Parathyroid adenoma (tissue), 2 donors: ENCODE results near the gene ZNF385C.

ENCODE experiments used
- H2AFZ ChIP-seq: fragments of 300-600 bp; sonication (generic); one replicate; pipeline ENCODE4 v1.7.0; 2017; ENCODE audit warnings: antibody characterized with exemption, mild to moderate bottlenecking
- H3K27ac ChIP-seq: fragments of 300-600 bp; sonication (generic); one replicate; pipeline ENCODE4 v1.7.0; 2017
- H3K27me3 ChIP-seq: fragments of 300-600 bp; sonication (generic); one replicate; pipeline ENCODE4 v1.7.0; 2017; ENCODE audit warnings: low read length; ENCODE audit not compliant: control insufficient read depth, insufficient read depth
- H3K36me3 ChIP-seq: fragments of 300-600 bp; sonication (generic); one replicate; pipeline ENCODE4 v1.7.0; 2017; ENCODE audit warnings: low read length; ENCODE audit not compliant: control insufficient read depth, insufficient read depth
- H3K4me1 ChIP-seq: fragments of 300-600 bp; sonication (generic); one replicate; pipeline ENCODE4 v1.7.0; 2017; ENCODE audit warnings: control low read depth
- H3K4me2 ChIP-seq: fragments of 300-600 bp; sonication (generic); one replicate; pipeline ENCODE4 v1.7.0; 2017; ENCODE audit warnings: low read length
- H3K4me3 ChIP-seq: fragments of 300-600 bp; sonication (generic); one replicate; pipeline ENCODE4 v1.7.0; 2017; ENCODE audit warnings: low read depth, low read length
- H3K79me2 ChIP-seq: fragments of 300-600 bp; sonication (generic); one replicate; pipeline ENCODE4 v1.7.0; 2017; ENCODE audit warnings: control low read depth
- H3K9ac ChIP-seq: fragments of 300-600 bp; sonication (generic); one replicate; pipeline ENCODE4 v1.7.0; 2017; ENCODE audit warnings: mild to moderate bottlenecking
- H3K9me3 ChIP-seq: fragments of 300-600 bp; sonication (generic); one replicate; pipeline ENCODE4 v1.7.0; 2017; ENCODE audit warnings: low read length; ENCODE audit not compliant: control insufficient read depth
- CTCF ChIP-seq: fragments of 300-600 bp; sonication (generic); IDR thresholded peaks from one replicate; pipeline ENCODE4 v1.7.0; 2017; ENCODE audit warnings: antibody characterized with exemption, mild to moderate bottlenecking
- donor health status: primary hyperparathyroidism.

ZNF385C gene

DNA sequence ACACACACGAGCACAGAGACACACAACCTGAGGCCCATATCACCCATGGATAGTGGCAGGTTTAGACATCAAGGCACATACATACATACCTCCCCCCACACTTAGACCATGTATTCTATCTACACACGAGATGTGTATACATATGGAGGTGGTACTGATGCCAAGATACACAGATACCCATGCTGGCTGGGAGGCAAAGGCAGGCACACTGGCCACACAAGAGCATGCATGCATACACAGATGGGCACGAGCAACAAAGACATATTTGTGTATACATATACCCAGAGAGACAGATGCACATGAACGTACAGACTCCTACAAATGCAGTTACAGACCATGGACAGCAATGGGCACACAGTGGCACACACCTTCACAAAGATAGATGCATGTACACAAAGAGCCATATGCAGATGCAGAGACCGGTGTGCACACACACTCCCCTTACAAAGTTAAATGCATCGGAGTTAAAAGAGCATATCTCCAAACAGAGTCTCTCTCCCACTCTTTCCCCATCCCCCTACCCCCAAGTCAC lies 45.9 kb downstream of the ZNF385C start:
- Histone ChIP-seq H3K4me1 (peaks cover 4% of the 10 kb centered on the region), H3K9ac (no peak overlapping the region), H3K4me2 (no peak overlapping the region), H3K4me3 (no peak overlapping the region), H2AFZ (no peak overlapping the region), H3K9me3 (no peaks in the 10 kb centered on the region), H3K79me2 (no peaks in the 10 kb centered on the region), H3K27me3 (no peaks in the 10 kb centered on the region), H3K36me3 (no peaks in the 10 kb centered on the region), H3K27ac (no peak overlapping the region)
- TF ChIP-seq CTCF, result no peak

GRCh38 chr17:42051645-42052044 lies 46.6 kb downstream of the ZNF385C start:
- no peak overlapping the region for H3K4me2 ChIP-seq
- peaks cover 4% of the 10 kb centered on the region for H3K4me1 ChIP-seq
- no peaks in the 10 kb centered on the region for H3K79me2 ChIP-seq
- H3K36me3 ChIP-seq, result no peaks in the 10 kb centered on the region
- no peak for TF ChIP-seq CTCF
- no peak overlapping the region for H2AFZ ChIP-seq
- H3K27ac ChIP-seq, result no peak overlapping the region
- H3K27me3 ChIP-seq, result no peaks in the 10 kb centered on the region
- no peak overlapping the region for H3K9ac ChIP-seq
- H3K4me3 ChIP-seq, result no peak overlapping the region
- no peaks in the 10 kb centered on the region for H3K9me3 ChIP-seq

- Histone ChIP-seq H3K9ac (no peak overlapping the region), H3K79me2 (no peaks in the 10 kb centered on the region), H3K9me3 (no peaks in the 10 kb centered on the region), H3K4me3 (peak overlapping the region; percentile 30), H3K27ac (no peak overlapping the region), H2AFZ (peak overlapping the region; percentile 96), H3K27me3 (no peaks in the 10 kb centered on the region), H3K4me2 (peak overlapping the region; percentile 62), H3K4me1 (peaks cover 4% of the 10 kb centered on the region), H3K36me3 (no peaks in the 10 kb centered on the region)
- TF ChIP-seq CTCF, result no peak
Observed at GRCh38 chr17:42051013-42051400, 47.3 kb downstream of the ZNF385C start.

GRCh38 chr17:42050393-42051012 lies 47.8 kb downstream of the ZNF385C start, which contains the start of gene C17orf113:
TSS of gene C17orf113 (minus strand) at chr17:42050601. CDS start at chr17:42043376, 7,225 bp downstream.
- H3K79me2 ChIP-seq, result no peaks in the 10 kb centered on the region
- H3K9ac ChIP-seq, result peak within 1 kb of the TSS; percentile 7
- peaks cover 4% of the 10 kb centered on the region for H3K4me1 ChIP-seq
- H3K36me3 ChIP-seq, result no peaks in the 10 kb centered on the region
- no peaks in the 10 kb centered on the region for H3K9me3 ChIP-seq
- peak within 1 kb of the TSS; percentile 39 for H3K27ac ChIP-seq
- H3K4me3 ChIP-seq, result peak within 1 kb of the TSS; percentile 64
- H3K27me3 ChIP-seq, result no peaks in the 10 kb centered on the region
- peak; percentile 17 for TF ChIP-seq CTCF
- peak within 1 kb of the TSS; percentile 91 for H3K4me2 ChIP-seq
- peak within 1 kb of the TSS; percentile 100 for H2AFZ ChIP-seq
